Hindlimb muscle (tissue), 1 donor: Measurements from ENCODE around the gene ORAI2. TPM values are rescaled to one million over a fixed set of nuclear protein-coding genes. Genes with fewer than 3 reads are reported as not detected.
"Not testable (repeated sequence)": the region's sequence is repeated elsewhere in the genome, so short reads cannot be mapped to it uniquely, and the experiment has no call there.

ENCODE experiments used
- DNase-seq: peaks from one replicate; pipeline ENCODE4 v3.0.0-alpha.2; 2013
- polyA plus RNA-seq: library from polyadenylated mRNA; unstranded; fragments of 120-200 nt; gene quantifications from one replicate; pipeline ENCODE4 v1.2.1, GENCODE V29; 2013; ENCODE audit not compliant: insufficient read length

ORAI2 gene
- polyA plus RNA-seq, 1 donor, result 10.0 TPM

DNA sequence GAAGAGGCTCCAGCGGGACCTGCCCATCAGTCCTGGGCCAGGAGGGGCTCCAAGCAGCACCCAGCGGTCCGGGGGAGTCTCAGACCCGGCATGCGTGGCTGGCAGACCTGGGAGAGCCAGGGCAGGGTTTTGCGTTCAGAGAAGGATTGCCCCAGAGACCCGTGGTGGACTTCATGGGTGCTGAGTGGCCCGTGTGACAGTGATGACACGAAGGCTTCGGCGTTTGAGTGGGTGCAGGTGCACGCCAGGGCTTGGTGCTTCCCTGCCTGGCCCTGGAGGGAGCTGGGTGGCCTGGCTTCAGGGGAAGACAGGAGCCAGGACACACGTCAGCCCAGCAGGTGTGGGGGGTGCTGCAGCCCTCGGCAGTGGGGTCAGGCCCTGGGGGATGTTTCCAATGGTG, 13.9 kb downstream of the ORAI2 start:
- no peak for DNase-seq

DNA sequence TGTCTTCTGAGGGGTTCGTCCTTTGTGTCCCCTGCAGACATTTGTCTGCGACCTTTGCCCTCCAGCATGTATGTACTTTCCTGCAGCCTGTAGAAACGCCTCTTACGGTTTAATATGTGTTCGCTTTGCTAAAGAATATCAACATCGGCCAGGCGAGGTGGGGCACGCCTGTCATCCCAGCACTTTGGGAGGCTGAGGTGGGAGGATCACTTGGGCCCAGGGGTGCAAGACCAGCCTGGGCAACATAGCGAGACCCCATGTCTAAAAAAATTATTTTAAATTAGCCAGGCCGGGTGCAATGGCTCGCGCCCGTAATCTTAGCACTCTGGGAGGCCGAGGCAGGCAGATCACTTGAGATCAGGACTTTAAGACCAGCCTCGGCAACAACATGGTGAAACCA, 15.8 kb downstream of the ORAI2 start:
- no peak for DNase-seq

DNA sequence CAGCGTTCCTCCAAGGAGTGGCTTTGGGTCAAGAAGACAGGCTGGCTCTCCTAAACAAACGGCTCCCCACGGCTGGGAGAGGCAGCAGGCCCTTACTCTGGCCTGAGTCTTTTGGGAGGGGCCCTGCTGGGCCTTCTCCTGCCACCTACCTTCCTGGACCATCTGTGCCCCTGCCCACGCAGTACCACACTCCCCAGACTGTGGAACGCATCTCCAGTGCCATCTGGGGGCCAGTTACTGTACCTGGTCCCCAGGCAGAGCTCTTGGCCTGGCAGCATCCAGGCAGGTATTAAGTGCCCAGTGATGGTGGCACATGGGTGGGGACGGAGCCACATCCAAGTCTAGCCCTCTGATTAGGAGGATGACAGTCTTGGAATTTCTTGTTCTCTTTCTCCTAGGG, 16.9 kb downstream of the ORAI2 start:
- no peak for DNase-seq

DNA sequence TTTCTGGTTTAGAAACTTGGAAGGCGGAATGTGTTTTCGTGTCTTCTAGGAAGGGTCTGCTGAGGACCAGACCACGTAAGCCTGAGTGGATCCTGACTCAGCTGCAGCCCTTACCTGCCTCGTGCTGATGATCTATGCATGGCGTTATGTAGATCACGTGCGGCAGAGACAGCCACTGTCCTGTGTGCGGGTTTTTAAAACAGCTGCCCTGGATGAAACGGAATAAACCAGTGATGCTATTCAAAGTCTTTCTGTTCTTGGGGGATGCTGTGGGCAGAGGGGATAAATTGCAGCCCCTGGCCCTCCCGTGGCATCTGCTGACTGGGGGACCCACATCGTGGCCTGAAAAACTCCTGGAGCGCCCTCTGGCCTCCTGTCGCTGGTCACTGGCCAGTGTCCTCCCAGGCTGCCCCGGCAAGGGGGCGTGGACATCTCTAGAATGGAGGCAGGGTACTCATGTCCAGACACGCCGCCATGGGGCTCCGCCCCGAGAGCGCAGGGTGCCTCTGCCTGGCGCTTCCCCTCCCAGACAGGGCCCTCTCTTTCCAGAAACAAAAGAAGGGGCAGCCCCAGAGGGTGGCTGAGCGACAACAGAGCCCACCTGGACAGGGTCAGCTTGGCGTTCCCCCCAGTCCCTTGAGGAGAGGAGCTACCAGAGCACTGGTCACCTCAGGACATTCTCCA, 18.1 kb downstream of the ORAI2 start:
- DNase-seq, result no peak

DNA sequence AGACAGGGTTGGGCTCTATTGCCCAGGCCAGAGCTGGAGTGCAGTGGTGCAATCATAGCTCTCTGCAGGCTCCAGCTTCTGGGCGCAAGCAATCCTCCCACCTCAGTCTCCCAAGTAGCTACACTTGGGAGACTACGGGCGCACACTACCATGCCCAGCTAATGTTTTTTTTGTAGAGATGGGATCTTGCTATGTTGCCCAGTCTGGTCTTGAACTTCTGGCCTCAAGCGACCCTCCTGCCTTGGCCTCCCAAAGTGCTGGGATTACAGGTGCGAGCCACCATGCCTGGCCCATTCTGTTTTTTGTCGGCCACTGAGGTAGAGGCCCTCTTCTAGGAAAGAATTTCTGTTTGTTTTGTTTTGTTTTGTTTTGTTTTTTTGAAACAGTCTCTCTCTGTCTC, 19.1 kb downstream of the ORAI2 start:
- DNase-seq, result no peak

DNA sequence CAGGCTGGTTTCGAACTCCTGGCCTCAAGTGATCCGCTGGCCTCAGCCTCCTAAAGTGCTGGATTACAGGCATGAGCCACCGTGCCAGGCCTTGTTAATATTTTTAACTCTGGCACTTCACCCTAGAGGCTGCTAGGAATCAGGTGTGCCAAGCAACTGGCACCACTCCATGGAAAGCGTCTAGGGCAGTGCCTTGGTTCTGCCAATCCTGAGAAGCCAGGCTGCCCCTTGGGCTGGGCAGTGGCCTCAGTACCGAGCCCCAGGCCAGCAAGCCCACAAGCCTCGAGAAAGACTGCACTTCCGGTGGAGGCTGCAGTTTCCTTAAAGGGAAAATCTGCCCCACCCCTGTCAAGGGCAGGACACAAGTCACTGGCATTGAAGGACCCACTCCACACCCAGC, 19.9 kb downstream of the ORAI2 start:
- no peak for DNase-seq

DNA sequence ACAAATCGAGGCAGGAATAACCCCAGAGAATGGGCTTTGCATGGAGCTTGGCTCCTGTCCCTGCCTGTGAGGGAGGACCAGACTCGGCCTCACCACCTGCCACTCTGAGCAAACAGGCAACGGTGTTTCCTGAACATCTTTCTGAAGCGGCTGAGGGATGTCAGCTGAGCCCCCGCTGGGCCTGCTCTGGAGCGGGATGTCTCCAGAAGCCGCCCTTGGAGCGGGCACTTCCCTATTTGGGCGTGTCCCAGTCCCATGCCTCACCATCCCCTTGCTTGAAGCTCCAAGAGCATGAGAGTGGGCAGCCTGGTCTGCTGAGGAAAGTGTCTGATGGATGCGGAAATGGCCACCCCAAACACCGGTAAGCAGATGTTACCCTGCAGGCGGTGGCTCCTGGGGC, 21.1 kb downstream of the ORAI2 start:
- no peak for DNase-seq

DNA sequence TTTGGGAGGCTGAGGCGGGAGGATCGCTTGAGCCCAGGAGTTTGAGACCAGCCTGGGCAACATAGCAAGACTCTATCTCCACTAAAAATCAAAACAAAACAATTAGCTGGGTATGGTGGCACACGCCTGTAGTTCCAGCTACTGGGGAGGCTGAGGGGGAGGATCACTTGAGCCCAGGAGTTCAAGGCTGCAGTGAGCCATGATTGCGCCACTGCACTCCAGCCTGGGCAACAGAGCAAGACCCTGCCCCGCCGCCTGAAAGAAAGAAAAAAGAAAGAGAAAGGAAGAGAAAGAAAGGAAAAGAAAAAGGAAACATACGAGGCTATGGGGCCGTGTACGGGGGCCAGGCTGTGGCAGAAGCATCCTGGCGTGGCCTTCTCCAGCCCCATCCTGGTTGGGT, 21.6 kb downstream of the ORAI2 start:
- DNase-seq, result not testable (repeated sequence)

DNA sequence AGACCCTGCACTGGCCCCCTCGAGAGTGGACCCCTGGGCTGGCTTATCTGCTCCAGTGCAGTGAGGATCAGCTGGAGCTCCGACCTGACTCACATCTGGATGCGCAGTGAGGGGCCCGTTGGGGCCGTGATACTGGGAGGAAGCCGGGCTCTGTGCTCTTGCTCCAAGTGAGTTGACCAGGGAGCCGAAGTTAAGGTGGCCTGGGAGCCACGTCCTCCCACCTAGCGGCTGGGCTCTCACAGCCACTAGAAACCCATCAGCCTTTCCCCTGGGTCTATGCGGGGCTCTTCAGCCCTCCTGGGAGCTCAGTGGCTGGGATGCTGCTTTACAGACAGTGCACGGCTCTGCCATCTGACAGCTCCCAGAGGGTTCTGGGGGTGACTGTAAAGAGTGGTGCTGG, 22.2 kb downstream of the ORAI2 start:
- no peak for DNase-seq

DNA sequence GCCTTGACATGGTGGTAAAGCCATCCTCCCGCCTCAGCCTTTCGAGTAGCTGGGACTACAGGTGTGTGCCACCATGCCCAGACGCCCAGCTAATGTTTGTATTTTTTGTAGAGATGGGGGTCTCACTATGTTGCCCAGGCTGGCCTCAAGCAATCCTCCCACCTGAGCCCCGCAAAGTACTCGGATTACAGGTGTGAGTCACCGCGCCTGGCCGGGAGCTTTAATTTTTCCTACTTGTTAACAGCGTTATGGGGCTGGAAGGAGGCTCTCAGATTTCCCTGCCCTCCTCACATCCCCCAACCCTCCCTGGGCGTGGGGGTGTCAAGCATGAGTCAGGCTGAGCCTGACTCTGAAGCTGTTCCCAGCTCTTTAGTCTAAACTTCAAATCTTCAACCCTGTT, 23.0 kb downstream of the ORAI2 start:
- DNase-seq, result no peak

DNA sequence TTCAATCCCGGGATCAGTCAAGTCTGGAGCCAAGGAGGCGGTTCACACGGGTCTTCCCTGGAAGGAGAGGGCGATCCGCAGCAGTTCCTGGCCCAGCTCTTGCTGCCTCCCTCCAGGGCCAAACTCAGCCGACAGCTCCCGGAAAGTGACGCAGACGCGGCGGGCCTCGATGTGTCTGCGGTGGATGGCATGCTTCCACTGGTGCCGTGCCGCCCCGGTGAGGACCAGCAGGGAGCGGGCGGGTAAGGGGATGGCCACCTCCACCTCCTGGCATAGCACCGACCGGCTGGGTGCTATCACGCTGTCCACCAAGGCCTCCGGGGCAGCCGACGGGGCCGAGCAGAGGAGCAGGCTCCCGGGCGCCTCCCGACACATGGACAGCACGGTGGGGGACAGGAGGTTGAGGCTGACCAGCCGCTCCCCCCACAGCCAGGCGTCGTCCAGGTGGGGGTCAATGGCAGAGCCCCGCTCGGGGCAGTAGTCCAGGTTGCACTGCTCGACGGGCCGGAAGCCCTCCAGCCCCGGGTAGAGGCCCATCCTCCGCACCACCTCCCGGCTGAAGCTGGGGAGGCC, 24.1 kb downstream of the ORAI2 start:
- no peak for DNase-seq

DNA sequence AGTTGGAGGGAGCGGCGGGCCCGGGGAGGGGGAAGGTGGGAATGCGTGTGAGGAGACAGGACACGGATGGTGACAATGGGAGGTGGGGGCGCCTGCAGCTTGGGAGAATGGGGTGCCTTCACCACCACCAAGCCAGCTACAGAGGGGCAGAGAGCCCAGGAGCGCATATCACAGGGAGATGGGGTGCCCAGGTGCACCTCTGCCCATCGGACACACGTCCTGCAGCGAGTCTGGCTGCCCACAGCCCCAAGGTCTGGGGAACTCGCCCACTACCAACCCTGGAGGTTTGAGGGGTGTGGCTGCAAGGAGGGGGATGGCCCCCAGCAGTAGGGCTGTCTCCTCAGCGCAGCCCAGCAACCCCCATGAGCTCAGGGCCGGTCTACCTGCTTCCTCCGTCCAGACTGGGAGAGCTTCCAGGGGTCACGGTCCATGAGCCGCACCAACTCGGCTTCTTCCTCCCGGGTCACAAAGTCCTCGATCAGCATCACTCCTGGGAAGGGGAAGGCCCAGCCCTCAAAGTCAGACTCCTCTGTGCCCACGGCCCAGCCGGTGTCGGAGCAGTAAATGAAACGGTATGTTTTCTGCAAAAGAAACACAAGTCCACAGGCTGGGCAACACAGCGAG, 26.0 kb downstream of the ORAI2 start:
- no peak for DNase-seq

DNA sequence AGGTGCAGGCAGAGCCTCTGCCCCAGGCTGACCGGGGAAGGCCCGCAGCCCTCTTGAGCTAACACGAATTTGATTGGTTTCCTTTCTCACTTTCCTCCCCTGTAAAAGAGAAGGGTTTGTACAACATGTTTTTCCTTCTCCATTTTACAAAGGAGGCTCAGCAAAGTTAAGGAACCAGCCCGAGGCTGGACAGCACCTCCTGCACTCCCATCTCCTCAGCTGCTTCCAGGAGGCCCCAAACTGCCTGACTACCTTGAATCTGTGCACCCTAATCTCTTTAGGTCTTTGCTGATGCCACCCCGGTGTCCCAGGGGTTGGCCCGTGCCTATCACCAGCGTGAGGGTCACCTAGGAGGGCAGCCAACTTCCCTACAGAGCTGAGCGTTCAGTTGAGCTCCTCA, 27.1 kb downstream of the ORAI2 start:
- DNase-seq, result no peak

DNA sequence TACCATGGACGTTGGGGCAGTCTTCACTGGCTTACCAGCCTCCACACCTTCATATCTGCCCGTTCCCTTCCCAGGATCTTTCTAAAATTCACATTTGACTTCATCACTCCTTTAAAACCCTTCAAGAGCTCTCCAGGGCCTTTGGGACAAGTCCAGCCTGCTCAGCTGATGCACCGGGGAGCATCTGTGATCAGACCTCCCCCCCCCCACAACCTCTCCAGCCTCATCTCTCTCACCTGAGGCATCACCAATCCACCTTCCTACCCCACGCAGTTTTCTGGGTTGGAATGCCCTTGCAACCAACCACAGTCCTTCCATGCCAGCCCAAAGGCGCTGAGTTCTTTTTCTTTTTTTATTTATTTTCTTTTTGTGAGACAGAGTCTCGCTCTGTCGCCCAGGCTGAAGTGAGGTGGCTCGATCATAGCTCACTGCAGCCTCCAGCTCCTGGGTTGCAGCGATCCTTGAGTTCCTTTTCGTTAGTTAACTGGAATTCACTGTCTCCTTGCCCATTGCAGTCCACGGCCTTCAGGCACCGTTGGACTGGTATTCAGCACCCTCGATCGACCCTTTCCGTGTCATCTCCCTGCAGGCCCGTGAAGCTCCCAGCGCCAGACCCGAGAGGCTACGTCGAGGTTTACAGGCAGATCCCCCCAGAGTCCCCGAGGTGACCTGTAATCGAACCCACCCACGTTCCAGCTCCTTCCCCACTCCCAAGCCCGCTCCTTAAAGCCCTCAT, 30.6 kb downstream of the ORAI2 start:
- DNase-seq, result peak; percentile 31

DNA sequence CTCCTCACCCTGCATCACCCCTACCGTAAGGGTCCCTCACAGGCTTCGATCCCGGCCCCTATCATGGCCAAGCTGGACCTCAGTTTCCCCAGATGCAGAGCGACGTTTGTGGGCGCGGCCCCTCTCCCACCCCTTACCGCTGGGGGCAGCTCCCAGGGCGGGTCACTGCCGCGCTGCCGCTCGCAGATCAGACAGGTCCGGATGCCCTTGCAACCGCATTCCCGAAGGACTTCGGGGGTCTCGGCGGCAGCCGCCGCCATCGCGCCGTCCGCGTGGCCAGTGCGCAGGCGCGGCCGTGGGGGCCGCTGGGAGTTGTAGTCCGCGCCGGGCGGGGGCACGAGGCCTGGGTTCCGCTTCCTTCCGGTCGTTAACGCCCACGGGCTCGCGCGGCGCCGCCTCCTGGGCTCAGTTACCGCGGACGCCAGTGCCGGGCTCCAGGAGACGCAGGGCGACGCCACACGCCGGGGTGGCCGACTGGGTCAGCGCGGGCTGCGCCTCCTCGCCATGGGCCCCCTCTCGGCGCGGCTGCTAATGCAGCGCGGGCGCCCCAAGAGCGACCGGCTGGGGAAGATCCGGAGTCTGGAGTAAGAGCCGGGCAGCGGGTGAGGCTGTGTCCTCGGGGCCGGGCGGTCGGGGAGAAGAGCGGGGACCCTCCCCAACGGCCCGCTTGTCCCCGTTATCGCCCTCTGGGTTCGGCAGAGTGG, 31.4 kb downstream of the ORAI2 start, which contains the start of the genes ALKBH4 and LRWD1:
Gene ALKBH4, minus strand, starts transcription at position 287 of the 704 bp plus-strand sequence. Its CDS starts 27 bp downstream, at position 260.
Gene LRWD1, plus strand, starts transcription at position 408 of the 704 bp plus-strand sequence. Its CDS starts 97 bp downstream, at position 505.
- peak; percentile 95 for DNase-seq

DNA sequence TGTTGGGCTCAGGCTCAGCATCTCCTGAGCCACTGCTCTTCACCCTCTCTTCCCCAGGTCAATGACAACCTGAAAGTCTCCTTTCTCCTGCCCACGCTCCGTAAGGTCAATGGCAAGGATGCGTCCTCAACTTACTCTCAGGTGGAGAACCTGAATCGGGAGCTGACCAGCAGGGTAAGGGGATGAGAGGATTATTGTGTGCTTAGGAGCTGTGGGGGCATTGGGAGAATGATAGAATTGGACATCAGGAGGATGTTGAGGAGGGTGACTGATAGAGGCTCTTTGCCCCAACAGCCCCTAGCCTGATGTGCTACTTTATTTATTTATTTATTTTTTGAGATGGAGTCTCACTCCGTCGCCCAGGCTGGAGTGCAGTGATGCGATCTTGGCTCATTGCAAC, 32.7 kb downstream of the ORAI2 start:
- DNase-seq, result no peak

DNA sequence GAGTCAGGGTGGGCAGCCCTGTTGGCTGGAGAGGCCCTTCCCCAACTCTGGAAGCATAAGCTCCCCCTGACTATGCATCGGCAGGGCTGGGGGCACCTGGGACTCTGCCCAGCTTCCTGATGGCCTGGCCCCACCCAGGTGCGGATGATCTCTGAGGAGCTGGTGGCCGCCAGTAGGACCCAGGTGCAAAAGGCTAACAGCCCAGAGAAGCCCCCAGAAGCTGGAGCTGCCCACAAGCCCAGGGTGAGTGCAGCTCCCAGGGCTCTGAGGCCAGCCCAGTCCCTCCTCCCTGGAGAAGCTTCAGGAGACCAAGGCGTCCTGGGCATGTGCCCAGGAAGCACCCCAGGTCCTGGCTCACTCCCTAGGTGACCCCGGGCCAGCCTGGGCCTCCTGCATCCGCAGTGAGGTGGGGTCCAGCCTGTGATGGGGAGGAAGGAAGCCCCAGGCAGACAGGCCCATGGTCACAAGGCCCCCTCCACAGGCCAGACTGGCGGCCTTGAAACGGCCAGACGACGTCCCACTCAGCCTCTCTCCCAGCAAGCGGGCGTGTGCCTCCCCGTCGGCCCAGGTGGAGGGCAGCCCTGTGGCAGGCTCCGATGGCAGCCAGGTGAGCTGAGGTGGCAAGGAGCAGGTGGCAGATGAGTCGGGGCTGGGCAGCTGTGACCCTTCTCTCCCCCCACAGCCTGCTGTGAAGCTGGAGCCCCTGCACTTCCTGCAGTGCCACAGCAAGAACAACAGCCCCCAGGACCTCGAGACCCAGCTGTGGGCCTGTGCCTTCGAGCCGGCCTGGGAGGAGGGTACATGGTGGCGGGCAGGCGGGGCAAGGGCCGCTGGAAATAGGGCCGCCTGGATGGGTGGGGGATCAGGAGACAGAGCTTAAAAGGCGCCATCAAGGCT, 34.5 kb downstream of the ORAI2 start:
- no peak for DNase-seq

DNA sequence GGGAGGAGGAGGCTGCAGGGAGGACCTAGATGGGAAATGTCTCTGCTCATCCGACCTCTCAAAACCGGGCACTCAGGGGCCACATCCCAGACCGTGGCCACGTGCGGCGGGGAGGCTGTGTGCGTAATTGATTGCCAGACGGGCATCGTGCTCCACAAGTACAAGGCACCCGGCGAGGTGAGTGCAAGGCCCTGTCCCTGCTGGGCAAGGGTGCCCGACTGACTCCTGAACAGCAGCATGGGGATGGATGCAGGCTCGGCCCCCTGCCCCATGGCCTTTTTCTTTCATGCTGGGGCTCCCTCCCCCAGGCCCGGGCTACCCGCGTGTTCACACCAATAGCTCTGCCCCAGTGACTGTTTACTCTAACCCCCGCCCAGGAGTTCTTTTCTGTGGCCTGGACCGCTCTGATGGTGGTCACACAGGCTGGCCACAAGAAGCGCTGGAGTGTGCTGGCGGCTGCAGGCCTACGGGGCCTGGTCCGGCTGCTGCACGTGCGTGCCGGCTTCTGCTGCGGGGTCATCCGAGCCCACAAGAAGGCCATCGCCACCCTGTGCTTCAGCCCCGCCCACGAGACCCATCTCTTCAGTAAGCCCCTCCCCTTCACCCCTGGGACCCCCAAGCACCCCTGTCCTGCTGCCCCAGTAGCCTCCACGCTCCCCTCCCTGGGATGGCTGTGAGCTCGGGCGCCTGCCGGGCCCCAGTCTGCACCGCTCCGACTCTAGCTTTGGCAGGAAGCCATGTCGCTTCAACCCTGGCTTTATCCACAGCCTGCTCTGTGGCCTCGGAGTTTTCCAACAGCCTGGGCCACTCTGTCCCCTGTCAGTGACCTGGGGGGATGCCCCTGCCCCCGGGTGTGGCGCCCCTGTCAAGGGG, 35.3 kb downstream of the ORAI2 start:
- no peak for DNase-seq

DNA sequence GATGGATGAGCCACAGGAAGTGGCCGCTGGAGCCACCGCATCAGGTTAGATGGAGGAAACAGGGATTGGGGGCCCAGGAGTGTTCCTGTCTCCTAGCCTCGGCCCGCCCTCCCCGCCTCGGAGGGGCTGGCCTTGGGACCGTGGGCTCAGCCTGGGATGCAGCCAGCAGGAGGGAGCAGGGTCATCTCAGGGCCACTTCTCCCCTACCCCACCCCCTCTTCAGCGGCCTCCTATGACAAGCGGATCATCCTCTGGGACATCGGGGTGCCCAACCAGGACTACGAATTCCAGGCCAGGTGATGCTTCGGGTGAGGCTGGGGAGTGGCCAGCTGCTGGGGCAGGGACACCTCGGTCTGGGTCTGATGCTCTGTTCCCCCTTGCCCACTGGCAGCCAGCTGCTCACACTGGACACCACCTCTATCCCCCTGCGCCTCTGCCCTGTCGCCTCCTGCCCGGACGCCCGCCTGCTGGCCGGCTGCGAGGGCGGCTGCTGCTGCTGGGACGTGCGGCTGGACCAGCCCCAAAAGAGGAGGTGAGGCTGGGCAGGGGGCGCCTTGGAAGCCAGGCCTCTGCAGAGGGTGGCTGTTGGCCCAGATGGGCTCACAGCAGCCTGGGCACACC, 36.1 kb downstream of the ORAI2 start:
- no peak for DNase-seq
